Motor neuron (in vitro differentiated cells): ENCODE results near the gene ABCC9. TPM values are rescaled to one million over a fixed set of nuclear protein-coding genes. Genes with fewer than 3 reads are reported as not detected.
"Not testable (repeated sequence)": the region's sequence is repeated elsewhere in the genome, so short reads cannot be mapped to it uniquely, and the experiment has no call there.

ENCODE experiments used
- ATAC-seq, 8 experiments: fragments of 200-7000 bp; cut with Tn5 transposase; replicated peaks in 6 of 8; 2 replicates each; pipeline ENCODE4 v1.8.0; 2021; ENCODE audit warnings: mild to moderate bottlenecking in 8 of 8, moderate library complexity in 8 of 8
- H3K27ac ChIP-seq, 2 donors: fragments of 250-450 bp; sonication (Bioruptor Pico); 2 replicates each; pipeline ENCODE4 v1.9.0; 2021; ENCODE audit warnings: antibody characterized with exemption in 2 of 2, mild to moderate bottlenecking in 2 of 2, moderate library complexity in 1 of 2
- H3K4me1 ChIP-seq, 2 donors: fragments of 250-450 bp; sonication (Bioruptor Pico); replicated peaks in 1 of 2; 2 replicates each; pipeline ENCODE4 v1.6.1; 2021; ENCODE audit warnings: antibody characterized with exemption in 2 of 2, mild to moderate bottlenecking in 2 of 2, moderate library complexity in 1 of 2
- H3K4me3 ChIP-seq, 5 donors: fragments of 250-450 bp; sonication (Bioruptor Pico); 2 replicates each; pipeline ENCODE4 v1.9.0; 2021; ENCODE audit warnings: antibody characterized with exemption in 5 of 5, mild to moderate bottlenecking in 5 of 5, moderate library complexity in 4 of 5
- WGBS, 10 experiments: fragments of 450-650 bp; shearing (Covaris generic); methylation state at CpG; one replicate each; pipeline ENCODE4 v1.0.0; 2022; 5-methylcytosine and 5-hydroxymethylcytosine counted together
- in situ Hi-C, 9 experiments: fragments of 400-800 bp; cut with MboI; loops; one replicate each; pipeline ENCODE4 v1.15.0; 2021; ENCODE audit warnings: low sequenced_read_pairs in 9 of 9, low pct_unique_long_range_greater_than_20kb in 2 of 9; ENCODE audit not compliant: unreplicated experiment in 9 of 9
- total RNA-seq, 8 experiments: library from RNA; unstranded; fragments of 300-600 nt; gene quantifications; 2 replicates each; pipeline versions ENCODE4 v1.2.3 to v1.2.4, GENCODE V29; 2022

The ABCC9 gene
- total RNA-seq, 8 experiments from 2014 or later, result 0.04 to 6.6 (median 0.36) TPM

- in situ Hi-C loops, result no loop called here
- Histone ChIP-seq H3K4me1 (no peaks in the 10 kb centered on the region), H3K4me3 (no peak overlapping the region), H3K27ac (no peak overlapping the region)
- 80 to 100% (median 96%) methylated on average over 1 to 3 of the region's 3 CpGs; no CpG with 5 or more reads in 3 of the 10 experiments for WGBS, 10 experiments
- no peak for ATAC-seq
Observed at GRCh38 chr12:21925296-21925913, 15.8 kb downstream of the ABCC9 start.

- Histone ChIP-seq H3K27ac (no peak overlapping the region), H3K4me1 (no peaks in the 10 kb centered on the region), H3K4me3 (no peak overlapping the region)
- no peak for ATAC-seq
- WGBS, 10 experiments, result 0 to 100% (median 86%) methylated on average over 1 of the region's 1 CpG; no CpG with 5 or more reads in 1 of the 10 experiments
- in situ Hi-C loops, result no loop called here
Observed at GRCh38 chr12:21921436-21921835, 19.8 kb downstream of the ABCC9 start.

- Histone ChIP-seq H3K4me1 (no peaks in the 10 kb centered on the region), H3K4me3 (no peak overlapping the region), H3K27ac (no peak overlapping the region)
- no peak for ATAC-seq
- in situ Hi-C loops, result no loop called here
- 0 to 95% (median 79%) methylated on average over 1 to 3 of the region's 3 CpGs; no CpG with 5 or more reads in 2 of the 10 experiments for WGBS, 10 experiments
Observed at GRCh38 chr12:21918456-21918855, 22.8 kb downstream of the ABCC9 start.

- in situ Hi-C loops, result no loop called here
- no peak for ATAC-seq
- WGBS, 10 experiments, result 0 to 93% (median 73%) methylated on average over 1 of the region's 1 CpG
- H3K4me1 ChIP-seq, result peaks cover 8 to 18% of the 10 kb centered on the region in 2 donors
- no peak overlapping the region for H3K27ac ChIP-seq
- H3K4me3 ChIP-seq, result no peak overlapping the region
Observed at GRCh38 chr12:21913823-21914222, 27.4 kb downstream of the ABCC9 start.

- no peak overlapping the region for H3K27ac ChIP-seq
- in situ Hi-C loops, result no loop called here
- 13 to 100% (median 96%) methylated on average over 1 to 3 of the region's 3 CpGs for WGBS, 10 experiments
- no peak overlapping the region for H3K4me3 ChIP-seq
- ATAC-seq, result no peak
- peaks cover 8 to 24% of the 10 kb centered on the region in 2 donors for H3K4me1 ChIP-seq
Observed at GRCh38 chr12:21912318-21912717, 28.9 kb downstream of the ABCC9 start.

- no peak overlapping the region for H3K4me3 ChIP-seq
- 18 to 94% (median 82%) methylated on average over 2 to 4 of the region's 4 CpGs for WGBS, 10 experiments
- in situ Hi-C loops, result no loop called here
- H3K4me1 ChIP-seq, result peaks cover 8 to 28% of the 10 kb centered on the region in 2 donors
- no peak overlapping the region for H3K27ac ChIP-seq
- ATAC-seq, result peak in 3 of 8 experiments; percentile 14 to 30 (median 26)
Observed at GRCh38 chr12:21911832-21912231, 29.4 kb downstream of the ABCC9 start.

GRCh38 chr12:21910657-21911056 is 30.6 kb downstream of the ABCC9 start:
- 0 to 84% (median 12%) methylated on average over 3 to 6 of the region's 6 CpGs for WGBS, 10 experiments
- in situ Hi-C loops, result no loop called here
- peak in 5 of 8 experiments; percentile 53 to 97 (median 71) for ATAC-seq

GRCh38 chr12:21907948-21908837 is 33.0 kb downstream of the ABCC9 start:
- Histone ChIP-seq H3K4me3 (no peak overlapping the region), H3K27ac (no peak overlapping the region), H3K4me1 (peaks cover 8 to 28% of the 10 kb centered on the region in 2 donors)
- in situ Hi-C loops, result no loop called here
- WGBS, 10 experiments, result 39 to 98% (median 74%) methylated on average over 2 to 6 of the region's 6 CpGs
- peak in 5 of 8 experiments; percentile 40 to 91 (median 88) for ATAC-seq

More at GRCh38 chr12:21910657-21911056, 30.6 kb downstream of the ABCC9 start:
- H3K27ac ChIP-seq, result no peak overlapping the region
- H3K4me1 ChIP-seq, result peaks cover 8 to 28% of the 10 kb centered on the region in 2 donors
- H3K4me3 ChIP-seq, result no peak overlapping the region

- H3K4me1 ChIP-seq, result peaks cover 8 to 26% of the 10 kb centered on the region in 2 donors
- no peak overlapping the region for H3K27ac ChIP-seq
- in situ Hi-C loops, result no loop called here
- H3K4me3 ChIP-seq, result no peak overlapping the region
- 26 to 100% (median 70%) methylated on average over 1 to 5 of the region's 5 CpGs for WGBS, 10 experiments
- peak in 1 of 8 experiments; percentile 39 for ATAC-seq
Observed at GRCh38 chr12:21906919-21907493, 34.2 kb downstream of the ABCC9 start.

GRCh38 chr12:21899532-21899931 is 41.7 kb downstream of the ABCC9 start:
- H3K27ac ChIP-seq, H3K4me1 ChIP-seq, ATAC-seq, in situ Hi-C loops, H3K4me3 ChIP-seq: not testable (repeated sequence)
- 85% methylated on average over 4 of the region's 9 CpGs; no CpG with 5 or more reads in 9 of the 10 experiments for WGBS, 10 experiments

GRCh38 chr12:21895651-21896050 is 45.6 kb downstream of the ABCC9 start:
- Histone ChIP-seq H3K27ac (no peak overlapping the region), H3K4me3 (no peak overlapping the region), H3K4me1 (no peaks in the 10 kb centered on the region)
- no peak for ATAC-seq
- in situ Hi-C loops, result no loop called here
- 14 to 100% (median 81%) methylated on average over 2 of the region's 2 CpGs for WGBS, 10 experiments

GRCh38 chr12:21894792-21895595 is 46.2 kb downstream of the ABCC9 start:
- 0 to 100% (median 68%) methylated on average over 1 to 3 of the region's 4 CpGs; no CpG with 5 or more reads in 2 of the 10 experiments for WGBS, 10 experiments
- in situ Hi-C loops, result no loop called here
- peak in 1 of 8 experiments; percentile 25 for ATAC-seq

More at GRCh38 chr12:21894792-21895595, 46.2 kb downstream of the ABCC9 start:
- Histone ChIP-seq H3K4me3 (no peak overlapping the region), H3K4me1 (no peaks in the 10 kb centered on the region), H3K27ac (no peak overlapping the region)
